Ovary (tissue), 9 donors: ENCODE data around the gene KDM4C. TPM values are rescaled to one million over a fixed set of nuclear protein-coding genes. Genes with fewer than 3 reads are reported as not detected.

Source experiments
- DNase-seq, 5 donors: peaks; one replicate each; pipeline ENCODE4 v3.0.0-alpha.2; 2019 to 2020
- H3K27ac ChIP-seq, 2 donors: fragments of 200-600 bp; one replicate each; pipeline versions ENCODE4 v1.5.1 to v1.8.0; 2019 to 2022
- H3K27me3 ChIP-seq: fragments of 200-600 bp; one replicate; pipeline ENCODE4 v1.8.0; 2022
- H3K36me3 ChIP-seq: fragments of 200-600 bp; sonication (generic); one replicate; pipeline ENCODE4 v1.5.1; 2019
- H3K4me1 ChIP-seq: one replicate; pipeline ENCODE4 v1.8.1; 2013; ENCODE audit warnings: mild to moderate bottlenecking, moderate library complexity; ENCODE audit not compliant: insufficient read depth
- H3K4me3 ChIP-seq: fragments of 200-600 bp; sonication (generic); one replicate; pipeline ENCODE4 v1.5.1; 2017
- H3K9me3 ChIP-seq, 2 donors: fragments of 200-600 bp in 1 of 2; sonication (generic) in 1 of 2; one replicate each; pipeline versions ENCODE4 v1.5.1 to v1.8.1; 2013 to 2019; ENCODE audit warnings: mild to moderate bottlenecking in 1 of 2, moderate library complexity in 1 of 2
- CTCF ChIP-seq, 3 donors: fragments of 450-650 bp in 2 of 3; fragments of 200-600 bp in 1 of 3; IDR thresholded peaks; one replicate each; pipeline versions ENCODE4 v1.5.1 to v1.8.0; 2016 to 2022; ENCODE audit warnings: antibody characterized with exemption in 3 of 3, mild to moderate bottlenecking in 1 of 3
- EP300 ChIP-seq: sonication (generic); formaldehyde crosslinking; IDR thresholded peaks from one replicate; pipeline ENCODE4 v1.6.1; 2017; ENCODE audit warnings: antibody characterized with exemption
- POLR2A ChIP-seq: fragments of 450-650 bp; IDR thresholded peaks from one replicate; pipeline ENCODE4 v1.6.1; 2017; ENCODE audit warnings: antibody characterized with exemption, mild to moderate bottlenecking, moderate library complexity
- WGBS, 3 donors: extraction: QIAGEN DNeasy Blood & Tissue Kit in 1 of 3; methylation state at CpG; one replicate each; pipeline versions ENCODE4 v1.1.5 to v1.1.7; 2013 to 2017; 5-methylcytosine and 5-hydroxymethylcytosine counted together
- intact Hi-C, 4 donors: fragments of 100-400 bp; cut with DNase I; formaldehyde crosslinking; loops; one replicate each; pipeline versions ENCODE4 v1.11.0 to v1.15.1; 2022 to 2023
- polyA plus RNA-seq, 2 donors: library from polyadenylated mRNA; stranded (reverse); fragments of 200-250 nt in 1 of 2; fragments of 350-450 nt in 1 of 2; fragmentation: Illumina TruSeq in 1 of 2; extraction: RNeasy Lipid Tissue Mini Kit (QIAGEN cat#74804) in 1 of 2; gene quantifications; one replicate each; pipeline ENCODE4 v1.2.3, GENCODE V29; 2013 to 2014
- total RNA-seq, 7 donors: library from RNA; depleted of rRNA in 2 of 7; stranded (reverse); fragments of >200 nt in 2 of 7; fragmentation: NEBNext Ultra II Directional in 3 of 7; extraction: Animal tissue kit (Norgen Biotek cat#: 25700) in 3 of 7; gene quantifications; one replicate each; pipeline versions ENCODE4 v1.1.0 to v1.2.4, GENCODE V29; 2016 to 2023
- donor health status: DM: no; HTN: no; CAD: no; lungs with moderate emphysema.
- donor health status: DM: no; HTN: no; CAD: no.
- donor health status: Bipolar disorder and iron deficiency.
- donor health status: DM: yes; HTN: yes; CAD: no.
- donor health status: DM: no; HTN: no; CAD: no.
- donor health status: DM: yes; HTN: yes; CAD: no.

KDM4C gene
- total and polyA plus RNA-seq, 9 donors = 9.5 to 35.6 (median 26.7) TPM

DNA sequence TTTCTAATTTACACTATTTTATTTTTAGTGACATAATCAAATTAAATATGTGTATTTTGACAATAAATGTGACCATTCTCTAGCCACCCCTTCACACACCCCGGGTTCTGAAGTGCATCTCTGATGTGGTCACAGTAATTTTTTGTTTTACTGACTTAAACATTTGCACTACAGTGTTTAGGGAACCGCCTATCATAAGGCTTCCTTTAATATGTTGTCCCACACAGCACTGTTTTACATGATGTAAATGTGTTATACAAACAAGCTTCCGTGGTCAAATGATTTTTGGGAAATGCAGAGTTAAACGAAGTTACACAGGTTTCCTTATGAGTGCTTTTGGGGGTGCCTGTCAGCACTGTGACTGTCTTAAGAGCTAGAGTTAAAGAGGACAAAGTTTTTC is 86.5 kb downstream of the KDM4C start:
- intact Hi-C loops = no loop called here
- Histone ChIP-seq H3K9me3 (no peaks in the 10 kb centered on the region), H3K27ac (no peak overlapping the region), H3K4me1 (no peaks in the 10 kb centered on the region), H3K27me3 (no peaks in the 10 kb centered on the region), H3K4me3 (no peak overlapping the region), H3K36me3 (no peaks in the 10 kb centered on the region)
- no peak for TF ChIP-seq CTCF (IDR thresholded peaks at IDR 0.05)
- no peak for TF ChIP-seq POLR2A
- no peak for TF ChIP-seq EP300
- WGBS, 3 donors = 90 to 92% (median 90%) methylated on average over 4 of the region's 4 CpGs
- no peak for DNase-seq

DNA sequence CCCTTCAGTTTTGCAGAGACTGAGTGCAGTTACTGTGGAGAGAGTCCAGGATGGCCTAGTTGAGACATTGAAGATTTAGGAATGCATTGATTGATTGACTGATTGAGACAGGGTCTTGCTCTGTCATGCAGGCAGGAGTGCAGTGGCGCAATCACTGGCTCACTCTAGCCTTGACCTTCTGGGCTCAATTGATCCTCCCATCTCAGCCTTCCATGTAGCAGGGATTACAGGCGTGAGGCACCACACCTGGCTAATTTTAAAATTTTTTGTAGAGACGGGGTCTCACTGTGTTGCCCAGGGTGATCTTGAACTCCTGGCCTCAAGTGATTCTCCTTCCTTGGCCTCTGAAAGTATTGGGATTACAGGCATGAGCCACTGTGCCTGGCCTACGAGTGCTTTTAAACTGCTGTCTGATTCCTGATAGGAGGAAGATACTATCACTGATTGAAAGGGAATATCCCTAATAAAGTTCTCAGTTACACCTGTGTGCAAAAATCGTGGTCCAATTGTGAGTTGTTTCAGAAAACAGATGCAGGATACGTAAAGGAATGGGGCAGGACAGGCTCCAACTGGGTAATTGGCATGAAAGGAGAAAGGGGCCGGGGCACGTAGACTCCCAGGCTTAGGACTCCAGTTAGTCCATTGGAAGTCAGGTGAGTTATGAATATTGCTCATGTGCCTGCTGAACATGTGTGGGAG is 87.5 kb downstream of the KDM4C start:
- Histone ChIP-seq H3K27me3 (no peaks in the 10 kb centered on the region), H3K36me3 (no peaks in the 10 kb centered on the region), H3K9me3 (no peaks in the 10 kb centered on the region), H3K27ac (no peak overlapping the region), H3K4me3 (no peak overlapping the region), H3K4me1 (no peaks in the 10 kb centered on the region)
- TF ChIP-seq POLR2A (no peak), CTCF (IDR thresholded peaks at IDR 0.05) (no peak), EP300 (no peak)
- DNase-seq = no peak
- intact Hi-C loops = no loop called here
- 93 to 97% (median 96%) methylated on average over 8 of the region's 8 CpGs for WGBS, 3 donors

GRCh38 chr9:6845880-6846279 is 88.1 kb downstream of the KDM4C start:
- Histone ChIP-seq H3K9me3 (no peaks in the 10 kb centered on the region), H3K4me1 (no peaks in the 10 kb centered on the region), H3K4me3 (no peak overlapping the region), H3K36me3 (no peaks in the 10 kb centered on the region), H3K27me3 (no peaks in the 10 kb centered on the region), H3K27ac (no peak overlapping the region)
- WGBS, 3 donors = 61 to 68% (median 67%) methylated on average over 2 of the region's 2 CpGs
- TF ChIP-seq POLR2A (no peak), CTCF (IDR thresholded peaks at IDR 0.05) (no peak), EP300 (no peak)
- DNase-seq = no peak
- intact Hi-C loops = no loop called here

- Histone ChIP-seq H3K27me3 (no peaks in the 10 kb centered on the region), H3K27ac (no peak overlapping the region), H3K9me3 (no peaks in the 10 kb centered on the region), H3K4me3 (no peak overlapping the region), H3K36me3 (no peaks in the 10 kb centered on the region), H3K4me1 (no peaks in the 10 kb centered on the region)
- intact Hi-C loops = no loop called here
- WGBS, 3 donors = 72 to 84% (median 74%) methylated on average over 7 of the region's 7 CpGs
- no peak for TF ChIP-seq CTCF (IDR thresholded peaks at IDR 0.05)
- TF ChIP-seq POLR2A = no peak
- TF ChIP-seq EP300 = no peak
- no peak for DNase-seq
Measured at GRCh38 chr9:6852243-6852963, 94.6 kb downstream of the KDM4C start.
